Rectal smooth muscle tissue (tissue), 1 donor: ENCODE data around the gene ESPNL.

Experiments
- H3K27ac ChIP-seq: one replicate; pipeline ENCODE4 v1.7.0; 2013; ENCODE audit warnings: low read depth, low read length, inconsistent platforms
- H3K27me3 ChIP-seq: one replicate; pipeline ENCODE4 v1.7.0; 2013; ENCODE audit warnings: low read length; ENCODE audit not compliant: control insufficient read depth, insufficient read depth
- H3K36me3 ChIP-seq: one replicate; pipeline ENCODE4 v1.7.0; 2013; ENCODE audit warnings: low read length; ENCODE audit not compliant: control insufficient read depth, insufficient read depth
- H3K4me1 ChIP-seq: one replicate; pipeline ENCODE4 v1.7.0; 2013; ENCODE audit warnings: low read length; ENCODE audit not compliant: control insufficient read depth, insufficient read depth
- H3K4me3 ChIP-seq: one replicate; pipeline ENCODE4 v1.7.0; 2013; ENCODE audit warnings: low read length
- H3K9ac ChIP-seq: one replicate; pipeline ENCODE4 v1.7.0; 2013; ENCODE audit warnings: low read length

Gene ESPNL

DNA sequence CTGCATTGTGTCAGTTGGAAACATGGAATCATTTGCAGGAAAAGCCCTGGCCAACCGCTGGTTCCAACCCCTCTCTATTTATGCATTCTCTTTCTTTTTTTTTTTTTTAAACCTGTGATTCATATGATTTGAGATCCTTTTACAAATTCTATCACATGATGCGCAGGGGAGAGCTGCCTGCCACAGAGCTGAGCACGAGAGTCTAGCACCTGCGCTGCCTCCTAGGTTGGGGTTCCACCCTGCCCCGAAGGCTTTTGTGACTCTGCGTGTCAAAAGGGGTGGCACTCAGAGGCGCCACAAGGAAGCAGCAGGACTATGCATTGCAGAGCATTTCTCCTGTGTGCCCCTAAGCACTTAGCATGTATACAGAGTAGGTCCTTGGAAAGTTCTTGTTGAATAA lies 17.3 kb upstream of the ESPNL start:
- Histone ChIP-seq H3K4me1 (no peaks in the 10 kb centered on the region), H3K27ac (no peak overlapping the region), H3K4me3 (no peak overlapping the region), H3K36me3 (no peaks in the 10 kb centered on the region), H3K9ac (no peak overlapping the region), H3K27me3 (no peaks in the 10 kb centered on the region)

DNA sequence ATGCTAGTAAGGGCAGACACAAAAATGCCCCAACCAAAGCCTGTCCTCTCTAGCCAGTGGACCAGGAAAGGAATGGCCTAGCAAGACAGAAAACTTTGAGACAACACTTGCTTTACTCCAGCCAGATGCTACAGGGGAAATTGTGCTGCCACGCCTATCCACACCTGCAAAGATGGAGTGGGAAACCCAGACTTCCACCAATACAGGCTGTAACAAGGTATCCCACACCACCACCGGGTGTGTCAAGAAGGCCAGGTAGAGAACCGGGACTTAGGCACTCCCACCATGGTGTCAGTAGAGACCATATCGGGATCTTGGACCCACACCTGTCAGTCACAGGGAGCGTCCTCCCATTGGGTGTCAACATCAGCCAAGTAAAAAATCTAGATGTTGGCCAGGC lies 16.2 kb upstream of the ESPNL start:
- Histone ChIP-seq H3K27me3 (no peaks in the 10 kb centered on the region), H3K36me3 (no peaks in the 10 kb centered on the region)

DNA sequence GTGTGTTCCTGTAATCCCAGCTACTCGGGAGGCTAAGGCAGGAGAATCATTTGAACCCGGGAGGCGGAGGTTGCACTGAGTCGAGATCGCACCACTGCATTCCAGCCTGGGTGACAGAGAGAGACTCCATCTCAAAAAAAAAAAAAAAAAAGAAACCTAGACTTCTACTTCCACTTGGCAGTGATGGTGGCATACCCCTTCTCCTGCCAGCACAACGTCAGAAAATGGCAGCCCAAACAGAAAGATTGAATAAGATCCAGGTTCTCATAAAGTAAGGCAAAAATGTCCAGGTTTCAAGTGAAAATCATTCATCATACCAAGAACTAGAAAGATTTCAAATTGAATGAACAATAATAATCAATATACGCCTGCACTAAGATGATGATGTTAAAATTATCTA lies 15.4 kb upstream of the ESPNL start:
- Histone ChIP-seq H3K36me3 (no peaks in the 10 kb centered on the region), H3K4me3 (no peak overlapping the region), H3K4me1 (no peaks in the 10 kb centered on the region), H3K27me3 (no peaks in the 10 kb centered on the region), H3K27ac (no peak overlapping the region), H3K9ac (no peak overlapping the region)

More for the DNA sequence above, 16.2 kb upstream of the ESPNL start:
- Histone ChIP-seq H3K4me3 (no peak overlapping the region), H3K9ac (no peak overlapping the region), H3K4me1 (no peaks in the 10 kb centered on the region), H3K27ac (no peak overlapping the region)

DNA sequence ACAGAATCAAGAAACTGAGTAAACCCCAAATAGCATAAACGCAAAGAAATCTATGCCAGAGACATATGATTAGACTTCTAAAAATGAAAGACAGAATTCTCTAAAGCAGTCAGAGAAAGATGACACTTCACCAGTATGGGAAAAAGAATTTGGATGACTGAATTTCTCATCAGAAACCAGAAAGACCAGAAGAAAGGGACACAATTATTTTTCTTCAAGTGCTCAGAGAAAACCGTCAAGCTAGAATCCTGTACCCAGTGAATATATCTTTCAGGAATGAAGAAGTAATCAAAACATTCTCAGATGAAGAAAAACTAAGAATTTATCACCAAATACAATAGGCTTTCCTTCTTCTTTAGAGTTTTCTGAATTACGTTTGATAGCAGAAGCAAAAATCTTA lies 14.2 kb upstream of the ESPNL start:
- no peaks in the 10 kb centered on the region for H3K4me1 ChIP-seq
- H3K27me3 ChIP-seq, result no peaks in the 10 kb centered on the region
- H3K27ac ChIP-seq, result no peak overlapping the region
- no peaks in the 10 kb centered on the region for H3K36me3 ChIP-seq
- no peak overlapping the region for H3K9ac ChIP-seq
- H3K4me3 ChIP-seq, result no peak overlapping the region

DNA sequence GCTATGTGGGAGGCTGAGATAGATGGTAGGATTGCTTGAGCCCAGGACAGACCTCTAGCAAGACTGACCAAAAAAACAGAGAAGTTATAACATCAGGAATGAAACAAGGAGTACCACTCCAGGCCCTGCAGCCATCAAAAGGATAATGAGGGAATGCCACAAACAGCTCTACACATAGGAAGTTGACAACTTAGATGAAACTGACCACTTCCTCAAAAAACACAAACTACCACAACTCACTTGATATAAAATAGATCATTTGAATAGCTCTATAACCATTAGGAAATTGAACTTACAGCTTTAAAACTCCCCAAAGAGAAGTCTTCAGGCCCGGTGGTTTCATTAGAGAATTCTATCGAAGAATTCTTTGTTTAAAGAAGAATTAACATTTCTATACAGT lies 12.9 kb upstream of the ESPNL start:
- no peaks in the 10 kb centered on the region for H3K27me3 ChIP-seq
- H3K4me1 ChIP-seq, result no peaks in the 10 kb centered on the region
- H3K27ac ChIP-seq, result no peak overlapping the region
- H3K36me3 ChIP-seq, result peaks cover 4% of the 10 kb centered on the region
- H3K9ac ChIP-seq, result no peak overlapping the region
- no peak overlapping the region for H3K4me3 ChIP-seq

DNA sequence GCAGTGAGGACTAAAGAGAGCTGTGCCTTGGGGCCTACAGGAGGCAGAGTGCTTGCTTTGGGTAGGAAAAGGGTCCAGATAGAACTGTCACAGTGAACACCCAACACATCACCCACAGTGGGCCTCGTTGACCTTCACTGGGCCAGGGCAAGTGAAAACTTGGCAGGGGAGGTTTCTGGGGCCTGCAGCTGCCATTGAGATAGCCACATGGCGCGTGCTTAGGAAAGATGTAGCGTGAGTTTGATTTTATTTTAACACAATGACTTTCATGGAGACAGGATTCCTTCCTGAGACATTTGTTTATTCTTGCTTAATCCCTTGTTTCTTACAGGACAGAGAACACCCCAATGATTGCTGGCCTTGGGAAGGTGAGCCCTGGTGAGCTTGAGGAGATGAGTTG lies 9.3 kb upstream of the ESPNL start:
- peaks cover 4% of the 10 kb centered on the region for H3K36me3 ChIP-seq
- no peaks in the 10 kb centered on the region for H3K4me1 ChIP-seq
- no peak overlapping the region for H3K9ac ChIP-seq
- no peaks in the 10 kb centered on the region for H3K27me3 ChIP-seq
- H3K27ac ChIP-seq, result no peak overlapping the region
- no peak overlapping the region for H3K4me3 ChIP-seq

DNA sequence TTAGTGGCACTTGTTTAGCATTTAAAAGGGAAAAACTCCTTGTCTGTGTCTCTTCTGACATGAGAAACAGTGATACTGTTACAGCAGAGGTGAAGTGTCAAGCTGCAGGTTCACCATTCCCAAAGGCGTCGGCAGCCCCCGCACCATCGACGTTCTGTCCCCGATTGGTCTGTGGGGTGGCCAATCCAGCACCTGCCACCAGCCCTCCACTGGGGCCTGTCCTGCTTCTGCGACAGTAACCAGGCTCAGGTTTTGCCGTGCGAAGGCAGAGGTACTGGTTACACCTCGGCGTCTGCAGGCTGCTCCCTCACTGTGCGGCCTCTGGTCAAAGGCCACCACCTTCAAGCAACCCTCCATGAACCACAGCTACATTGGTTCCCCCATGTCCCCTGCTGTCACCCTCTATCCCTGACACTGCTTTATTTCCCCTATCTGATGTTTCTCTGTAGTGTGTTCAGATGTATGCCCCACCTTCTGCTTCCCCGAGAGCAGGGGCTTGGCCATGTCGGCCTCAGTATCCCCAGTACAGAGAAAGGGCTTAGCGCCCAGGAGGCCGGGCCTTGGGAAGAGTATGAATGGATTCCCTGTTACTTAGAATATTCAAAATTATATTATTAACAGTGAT lies 8.6 kb upstream of the ESPNL start:
- H3K36me3 ChIP-seq, result peaks cover 4% of the 10 kb centered on the region
- no peak overlapping the region for H3K4me3 ChIP-seq
- no peaks in the 10 kb centered on the region for H3K4me1 ChIP-seq
- no peak overlapping the region for H3K27ac ChIP-seq
- H3K27me3 ChIP-seq, result no peaks in the 10 kb centered on the region
- no peak overlapping the region for H3K9ac ChIP-seq

DNA sequence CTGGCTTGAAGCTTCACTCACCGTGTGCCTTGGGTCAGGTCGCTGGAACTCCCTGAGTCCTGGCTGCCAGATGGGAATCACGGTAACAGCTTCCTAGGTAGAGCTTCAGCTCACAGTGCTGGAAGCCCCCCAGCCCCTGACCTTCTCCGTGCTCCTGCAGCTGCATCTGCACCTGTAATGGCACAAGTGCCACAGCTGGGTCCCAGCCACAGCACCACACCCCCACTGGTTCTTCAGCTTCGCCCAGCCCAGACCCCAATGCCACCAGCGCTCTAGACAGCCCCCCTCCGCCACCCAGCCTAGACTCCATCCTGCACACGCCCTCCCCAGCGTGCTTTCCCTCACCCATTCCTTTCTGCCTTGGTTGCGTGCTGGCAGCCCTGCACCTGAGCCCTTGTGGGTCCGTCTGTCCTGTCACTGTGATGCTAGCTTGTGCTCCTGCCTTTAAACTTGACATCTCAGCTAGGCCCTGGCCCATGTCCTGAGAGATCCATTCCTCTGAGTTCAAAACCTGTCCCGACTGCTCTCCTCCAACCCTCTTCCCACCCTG lies 7.6 kb upstream of the ESPNL start:
- H3K27ac ChIP-seq, result no peak overlapping the region
- peaks cover 4% of the 10 kb centered on the region for H3K36me3 ChIP-seq
- no peaks in the 10 kb centered on the region for H3K4me1 ChIP-seq
- no peak overlapping the region for H3K9ac ChIP-seq
- no peaks in the 10 kb centered on the region for H3K27me3 ChIP-seq
- H3K4me3 ChIP-seq, result no peak overlapping the region

DNA sequence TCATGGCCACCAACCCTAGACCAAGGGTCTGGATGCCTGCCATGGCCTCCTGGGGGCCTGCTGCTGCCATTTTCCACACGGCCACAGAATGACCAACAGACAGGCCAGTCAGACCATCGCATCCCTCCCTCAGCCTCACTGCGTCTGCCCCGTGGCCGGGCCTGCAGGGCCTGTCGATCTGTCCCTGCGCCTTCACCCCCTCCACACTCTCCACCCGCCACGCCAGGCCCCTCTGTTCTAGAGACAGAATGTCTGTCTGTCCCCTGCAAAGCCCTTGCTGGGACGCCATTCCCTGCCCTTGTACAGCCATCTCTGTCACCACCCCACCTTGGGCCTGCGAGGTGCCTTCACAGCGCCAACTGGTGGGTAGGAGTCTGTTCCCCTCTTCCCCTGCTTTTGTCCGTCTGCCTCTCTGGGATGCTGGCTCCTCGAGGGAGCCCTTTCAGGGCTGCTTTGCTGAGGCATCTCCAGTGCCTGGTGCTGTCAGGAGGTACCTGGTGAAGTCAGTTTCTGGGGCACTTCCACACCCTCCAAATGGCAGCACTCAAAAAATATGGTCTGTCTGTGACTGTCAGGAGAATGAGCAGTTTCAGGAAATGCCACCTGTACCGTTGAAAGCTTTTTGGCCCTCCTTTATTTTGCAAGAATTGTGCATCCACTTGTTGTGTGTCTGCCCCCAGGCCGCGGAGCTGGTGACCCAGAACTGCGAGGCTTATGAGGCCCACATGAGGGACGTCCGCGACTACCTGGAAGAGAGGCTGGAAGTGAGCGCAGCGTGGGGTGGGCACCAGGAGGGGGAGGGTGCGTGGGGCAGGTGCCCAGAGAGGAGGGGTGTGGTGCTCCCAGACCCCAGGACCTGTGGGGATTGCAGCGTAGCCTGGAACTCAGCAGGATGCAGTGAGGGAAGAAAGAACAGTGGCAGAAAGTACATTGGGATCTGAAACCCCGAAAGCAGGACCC lies 6.7 kb upstream of the ESPNL start:
- peaks cover 4% of the 10 kb centered on the region for H3K36me3 ChIP-seq
- no peak overlapping the region for H3K4me3 ChIP-seq
- no peak overlapping the region for H3K27ac ChIP-seq
- no peaks in the 10 kb centered on the region for H3K27me3 ChIP-seq
- H3K9ac ChIP-seq, result no peak overlapping the region
- H3K4me1 ChIP-seq, result no peaks in the 10 kb centered on the region

DNA sequence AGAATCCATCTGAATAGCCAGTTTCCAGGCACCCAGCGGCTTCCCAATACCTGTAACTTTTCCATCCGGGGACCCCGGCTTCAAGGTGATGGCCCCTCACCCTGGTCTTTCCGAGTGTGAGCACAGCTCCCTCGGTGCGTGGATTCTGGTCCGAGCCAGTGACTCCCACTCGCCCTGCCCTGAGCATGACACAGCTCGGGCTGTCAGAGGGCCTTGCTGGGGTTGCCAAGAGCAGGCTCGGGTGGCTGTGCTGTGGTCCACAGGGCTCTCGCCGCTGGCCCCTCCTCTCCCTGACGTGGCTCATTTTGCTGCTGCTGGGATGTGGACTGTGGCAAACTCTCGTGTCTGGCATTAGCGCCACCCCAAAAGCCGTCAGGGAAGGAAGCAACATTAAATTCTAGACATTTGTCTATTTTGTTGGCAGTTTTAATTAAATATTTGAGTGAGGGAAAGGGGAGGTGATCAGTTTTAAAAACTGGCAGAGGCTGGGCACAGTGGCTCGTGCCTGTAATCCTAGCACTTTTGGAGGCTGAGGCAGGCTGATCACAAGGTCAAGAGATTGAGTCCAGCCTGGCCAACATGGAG lies 5.6 kb upstream of the ESPNL start:
- Histone ChIP-seq H3K4me1 (no peaks in the 10 kb centered on the region), H3K4me3 (no peak overlapping the region), H3K36me3 (peaks cover 4% of the 10 kb centered on the region), H3K27me3 (no peaks in the 10 kb centered on the region), H3K27ac (no peak overlapping the region), H3K9ac (no peak overlapping the region)

DNA sequence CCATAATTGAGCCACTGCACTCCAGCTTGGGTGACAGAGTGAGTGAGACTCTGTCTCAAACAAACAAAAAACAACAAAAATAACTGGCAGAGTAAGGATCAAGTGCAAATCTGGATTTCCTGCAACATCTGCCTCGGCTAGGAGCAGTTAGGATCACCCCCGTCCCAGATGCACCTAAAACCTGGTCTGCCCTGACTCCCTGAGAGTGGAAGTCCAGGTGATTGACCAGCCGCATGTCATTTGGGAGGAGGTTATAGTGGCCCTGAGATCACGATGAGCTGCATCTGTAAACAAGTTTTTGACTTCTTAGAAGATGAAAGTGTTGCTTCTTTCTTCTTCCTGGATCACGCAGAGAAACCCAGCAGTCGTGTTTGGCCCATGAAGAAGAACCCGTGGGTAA lies 5.0 kb upstream of the ESPNL start:
- Histone ChIP-seq H3K36me3 (peaks cover 4% of the 10 kb centered on the region), H3K27me3 (no peaks in the 10 kb centered on the region), H3K27ac (no peak overlapping the region), H3K4me1 (no peaks in the 10 kb centered on the region), H3K9ac (no peak overlapping the region), H3K4me3 (no peak overlapping the region)

DNA sequence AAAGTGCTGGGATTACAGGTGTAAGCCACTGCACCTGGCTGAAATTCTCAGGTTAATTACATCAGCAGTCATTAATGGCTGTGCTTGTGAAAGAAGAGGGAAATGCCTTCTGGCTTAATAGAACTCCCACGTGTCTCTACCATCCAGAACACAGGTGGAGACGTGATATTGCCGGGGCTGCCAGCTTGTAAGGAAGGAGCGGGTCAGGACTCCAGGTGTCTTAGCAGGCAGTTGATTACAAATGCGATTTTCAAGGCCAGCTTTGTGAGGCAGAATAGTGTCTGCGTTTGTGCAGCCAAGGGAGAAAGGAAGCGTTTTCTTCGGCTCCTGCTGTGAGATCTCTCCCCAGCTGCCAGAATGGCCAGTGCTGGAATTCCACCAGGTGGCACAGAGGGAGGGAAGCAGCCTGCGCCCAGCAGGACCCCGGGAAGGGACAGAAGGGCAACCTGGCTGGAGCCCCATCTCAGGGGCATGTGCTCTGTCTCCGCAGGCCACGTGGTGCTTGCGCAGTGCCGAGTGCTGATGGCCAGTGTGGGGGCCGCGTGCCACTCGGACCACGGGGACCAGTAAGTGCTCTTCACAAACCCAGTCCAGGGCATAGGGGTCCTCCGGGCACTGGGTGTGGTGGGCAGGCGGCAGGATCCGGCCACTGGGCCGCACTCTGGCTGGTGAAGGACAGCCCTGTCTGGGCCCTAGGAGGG lies 3.7 kb upstream of the ESPNL start:
- H3K36me3 ChIP-seq, result peaks cover 3% of the 10 kb centered on the region
- no peak overlapping the region for H3K9ac ChIP-seq
- H3K4me3 ChIP-seq, result no peak overlapping the region

More for the DNA sequence above, 3.7 kb upstream of the ESPNL start:
- Histone ChIP-seq H3K27ac (no peak overlapping the region), H3K27me3 (no peaks in the 10 kb centered on the region), H3K4me1 (no peaks in the 10 kb centered on the region)
